ENCODE results near the gene TDRD1. TPM values are rescaled to one million over a fixed set of nuclear protein-coding genes. Genes with fewer than 3 reads are reported as not detected.

Gene TDRD1
- total RNA-seq = not detected in 2 replicates

GRCh38 chr10:114179148-114179547 is at the start of gene TDRD1:
TDRD1 (plus strand) TSS chr10:114179353; CDS start chr10:114187832, 8,479 bp downstream.

GRCh38 chr10:114173921-114174694 is 5.0 kb upstream of the TDRD1 start, which contains the start of gene CCDC186:
CCDC186 (minus strand) TSS chr10:114174203; CDS start chr10:114163268, 10,935 bp downstream.

GRCh38 chr10:114239117-114239993 is 60.2 kb downstream of the TDRD1 start, which contains the start of gene VWA2:
VWA2 (plus strand) TSS chr10:114239254; CDS start chr10:114248714, 9,460 bp downstream.

Other genes with a start within 250 kb of the TDRD1 start
- not detected in 2 replicates for gene ADRB1, start 135.5 kb upstream of the TDRD1 start, total RNA-seq
- gene CCDC186, start 5.2 kb upstream of the TDRD1 start, total RNA-seq = 3.6 and 4.3 TPM in 2 replicates
- 0.13 TPM in 1 of 2 replicates, not detected in the other for gene VWA2, start 59.9 kb downstream of the TDRD1 start, total RNA-seq
- gene AFAP1L2, start 225.1 kb downstream of the TDRD1 start, total RNA-seq = 14.5 and 15.5 TPM in 2 replicates

All from mesangial cell (primary cell).